GM19328 (cell line): Measurements from ENCODE around the gene POU2AF1.
"Not testable (repeated sequence)": the region's sequence is repeated elsewhere in the genome, so short reads cannot be mapped to it uniquely, and the experiment has no call there.

Experiments used
- ATAC-seq: cut with Tn5 transposase; IDR thresholded peaks from one replicate; pipeline ENCODE4 v1.9.1; 2021; ENCODE audit warnings: mild to moderate bottlenecking, moderate library complexity; ENCODE audit not compliant: unreplicated experiment

Gene POU2AF1

DNA sequence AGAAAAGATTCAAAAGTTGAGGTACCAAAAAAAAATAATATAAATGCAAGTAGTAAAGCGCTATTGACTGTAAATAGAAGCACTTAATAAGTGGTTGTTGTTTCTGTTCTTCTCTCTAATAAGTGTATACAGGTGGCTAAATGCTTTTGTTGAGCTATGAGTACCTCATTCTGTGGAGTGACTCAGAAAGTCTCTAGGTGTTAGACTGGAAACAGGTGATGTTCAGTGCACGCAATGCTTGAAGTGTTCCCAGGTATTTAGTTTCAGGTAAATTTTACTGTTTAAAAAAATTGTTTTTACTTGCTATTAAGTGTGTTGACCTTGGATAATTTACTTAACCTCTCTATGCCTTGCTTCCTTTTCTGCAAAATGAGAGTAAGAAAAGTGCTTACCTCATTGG, 56.5 kb downstream of the POU2AF1 start:
- no peak for ATAC-seq

DNA sequence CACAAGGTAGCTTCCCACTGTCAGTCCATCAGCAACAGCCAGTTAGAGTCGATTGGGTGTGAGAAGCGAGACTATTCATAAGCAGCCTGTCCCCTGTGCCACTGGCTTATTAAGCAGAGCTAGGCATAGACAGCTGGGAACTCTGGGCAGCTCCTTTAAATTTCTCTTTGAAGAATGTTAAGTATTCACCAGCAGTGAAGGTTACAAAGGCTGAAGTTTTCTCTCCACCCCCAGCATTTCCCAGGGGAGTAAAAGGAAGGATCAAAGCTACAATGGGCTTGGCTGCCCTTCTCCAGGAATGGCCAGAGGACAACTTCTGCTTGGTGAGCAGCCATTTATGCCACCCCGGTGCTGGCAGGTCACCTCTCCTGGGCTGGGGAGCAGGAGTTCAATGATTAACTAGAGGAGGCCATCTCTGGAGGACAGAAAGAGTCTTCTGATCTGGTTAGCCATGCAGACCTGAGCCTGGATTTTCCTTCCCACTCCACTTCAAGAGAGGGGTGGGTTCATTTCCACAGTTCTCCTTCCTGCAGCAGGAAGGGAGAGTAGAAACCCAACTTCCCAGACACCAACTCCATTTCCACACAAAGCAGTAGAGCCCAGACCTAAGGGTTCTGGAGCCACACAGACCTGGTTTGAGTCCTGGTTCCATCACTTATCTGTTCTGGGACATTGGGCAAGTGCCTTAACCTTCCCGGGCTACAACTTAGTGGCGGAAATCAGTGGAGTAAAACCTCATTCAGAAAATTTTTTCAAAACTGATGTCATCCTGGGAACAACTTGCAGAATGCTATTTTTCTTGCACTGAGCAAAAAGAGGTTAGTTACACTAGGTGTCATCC, 58.1 kb downstream of the POU2AF1 start:
- no peak for ATAC-seq

DNA sequence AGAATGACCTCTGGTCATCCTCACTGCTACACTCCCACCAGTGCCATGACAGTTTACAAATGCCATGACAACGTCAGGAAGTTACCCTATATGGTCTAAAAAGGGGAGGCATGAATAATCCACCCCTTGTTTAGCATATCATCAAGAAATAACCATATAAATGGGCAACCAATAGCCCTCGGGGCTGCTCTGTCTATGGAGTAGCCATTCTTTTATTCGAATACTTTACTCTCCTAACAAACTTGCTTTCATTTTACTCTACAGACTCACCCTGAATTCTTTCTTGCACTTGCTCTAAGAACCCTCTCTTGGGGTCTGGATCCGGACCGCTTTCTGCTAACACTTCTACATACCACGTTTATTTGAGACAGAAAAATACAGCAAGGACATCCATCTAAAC, 58.9 kb downstream of the POU2AF1 start:
- not testable (repeated sequence) for ATAC-seq

DNA sequence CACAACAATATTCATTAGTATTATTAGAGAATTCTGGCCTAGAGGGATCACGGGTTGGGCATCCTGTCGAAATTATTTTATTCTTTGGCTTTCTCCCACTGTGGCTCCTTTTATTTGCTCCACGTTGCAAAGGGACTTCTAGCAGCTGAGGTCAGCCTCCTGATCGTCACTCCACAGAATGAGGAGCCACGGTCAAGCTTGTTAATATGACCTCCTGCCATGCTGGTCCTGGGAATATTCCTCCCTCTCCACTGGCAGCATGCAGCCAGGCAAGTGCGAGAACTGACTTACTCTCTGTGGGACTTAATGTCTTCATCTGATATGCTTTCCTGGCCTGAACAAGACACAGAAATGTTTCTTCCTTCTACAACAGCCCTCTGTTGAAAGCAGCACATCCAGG, 59.8 kb downstream of the POU2AF1 start:
- ATAC-seq = no peak

DNA sequence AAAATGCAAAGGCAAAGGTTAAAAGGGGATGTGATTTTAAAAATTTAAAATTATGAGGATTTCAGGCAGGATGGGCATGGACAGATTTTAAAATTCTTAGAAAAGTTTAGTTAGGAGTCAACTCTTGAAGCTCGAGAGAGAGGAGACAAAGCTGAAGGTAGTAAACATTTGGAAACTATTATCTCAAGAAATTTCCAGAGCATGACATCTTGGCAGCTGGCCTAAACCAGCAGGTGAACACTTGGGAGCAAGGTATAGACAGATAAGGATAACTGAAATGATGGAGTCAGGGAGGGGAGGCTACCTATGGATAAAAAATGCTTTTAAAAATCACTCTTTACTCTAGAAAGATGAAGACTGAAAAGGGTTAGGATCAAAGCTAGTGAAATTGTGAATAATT, 67.0 kb downstream of the POU2AF1 start:
- no peak for ATAC-seq

DNA sequence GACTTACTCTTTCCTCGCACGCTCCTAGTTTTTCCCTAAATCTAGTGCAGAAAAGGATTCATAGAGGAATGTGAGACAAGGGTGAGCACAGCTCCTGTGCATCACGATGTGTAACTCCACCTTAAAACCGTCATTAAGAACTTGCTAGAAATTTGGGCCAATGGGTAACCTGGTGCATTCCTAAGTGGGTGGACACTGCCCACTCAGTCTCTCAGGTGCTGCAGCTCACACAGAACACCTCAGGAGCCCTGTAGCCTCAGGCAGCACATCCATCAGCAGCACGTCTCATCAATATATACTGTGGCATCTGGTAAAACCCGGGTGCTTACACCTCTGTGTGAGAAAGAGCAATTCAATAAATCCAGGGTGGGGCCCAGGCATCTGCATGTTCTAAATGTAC, 68.4 kb downstream of the POU2AF1 start:
- ATAC-seq = no peak

DNA sequence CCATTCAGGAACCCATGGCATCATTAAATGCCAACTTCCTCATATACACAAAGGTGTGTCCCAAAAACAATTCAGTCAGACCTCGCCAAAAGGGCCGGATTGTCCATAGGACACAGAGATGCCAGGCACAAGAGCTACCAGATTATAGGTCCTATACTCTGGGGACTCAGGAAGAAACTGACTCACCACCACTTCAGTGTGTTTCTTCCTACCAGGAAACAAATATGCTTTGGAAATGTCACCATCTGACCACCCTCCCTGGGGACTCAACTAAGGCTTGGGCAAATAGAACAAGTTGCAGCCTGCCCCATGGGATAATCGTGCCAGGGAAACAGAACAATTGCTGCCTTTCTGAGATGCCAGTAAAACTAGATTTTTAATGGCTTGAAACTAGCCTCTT, 69.0 kb downstream of the POU2AF1 start:
- no peak for ATAC-seq

DNA sequence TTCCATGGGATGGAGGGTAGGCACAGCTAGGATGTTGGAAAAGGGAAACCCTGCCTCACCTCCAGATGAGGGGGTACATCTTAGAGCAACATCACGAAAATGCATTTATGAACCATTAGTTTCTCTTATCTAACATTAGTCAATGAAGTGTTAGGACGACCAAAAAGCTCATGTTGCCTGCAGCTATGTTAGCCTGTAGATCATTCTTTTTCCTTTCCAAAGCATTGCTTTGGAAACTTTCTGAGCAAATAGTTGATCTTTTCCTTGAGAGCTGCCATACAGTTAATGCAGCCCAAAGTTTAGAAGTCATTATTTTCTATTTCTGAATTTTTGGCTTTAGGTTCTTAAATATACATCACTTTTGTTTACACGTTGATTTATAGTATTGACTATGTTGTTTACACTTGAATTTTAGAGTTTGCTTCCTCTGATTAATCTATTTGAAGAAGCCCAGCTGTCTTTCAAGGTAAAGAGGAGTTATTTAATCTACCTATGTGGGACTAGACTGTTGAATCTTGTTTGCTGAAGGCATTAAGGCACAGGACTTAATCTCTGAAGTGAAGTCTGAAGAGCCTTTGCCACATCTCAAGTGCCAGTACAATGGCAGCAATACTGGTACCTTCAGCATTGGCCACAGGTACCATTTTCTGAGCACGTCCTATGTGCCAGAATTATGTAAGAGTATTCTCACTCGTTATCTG, 69.7 kb downstream of the POU2AF1 start:
- no peak for ATAC-seq

DNA sequence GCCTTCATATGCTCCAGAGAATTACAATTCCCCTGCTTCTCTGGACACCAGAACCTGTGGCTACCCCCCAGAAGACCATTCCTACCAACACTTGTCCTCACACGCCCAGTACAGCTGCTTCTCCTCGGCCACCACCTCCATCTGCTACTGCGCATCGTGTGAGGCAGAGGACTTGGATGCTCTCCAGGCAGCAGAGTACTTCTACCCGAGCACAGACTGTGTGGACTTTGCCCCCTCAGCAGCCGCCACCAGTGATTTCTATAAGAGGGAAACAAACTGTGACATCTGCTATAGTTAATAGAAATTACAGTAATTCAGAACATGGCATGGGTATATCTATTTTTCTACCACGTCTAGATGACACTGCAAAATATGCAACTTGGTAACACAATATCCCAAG, 70.9 kb downstream of the POU2AF1 start:
- ATAC-seq = no peak

DNA sequence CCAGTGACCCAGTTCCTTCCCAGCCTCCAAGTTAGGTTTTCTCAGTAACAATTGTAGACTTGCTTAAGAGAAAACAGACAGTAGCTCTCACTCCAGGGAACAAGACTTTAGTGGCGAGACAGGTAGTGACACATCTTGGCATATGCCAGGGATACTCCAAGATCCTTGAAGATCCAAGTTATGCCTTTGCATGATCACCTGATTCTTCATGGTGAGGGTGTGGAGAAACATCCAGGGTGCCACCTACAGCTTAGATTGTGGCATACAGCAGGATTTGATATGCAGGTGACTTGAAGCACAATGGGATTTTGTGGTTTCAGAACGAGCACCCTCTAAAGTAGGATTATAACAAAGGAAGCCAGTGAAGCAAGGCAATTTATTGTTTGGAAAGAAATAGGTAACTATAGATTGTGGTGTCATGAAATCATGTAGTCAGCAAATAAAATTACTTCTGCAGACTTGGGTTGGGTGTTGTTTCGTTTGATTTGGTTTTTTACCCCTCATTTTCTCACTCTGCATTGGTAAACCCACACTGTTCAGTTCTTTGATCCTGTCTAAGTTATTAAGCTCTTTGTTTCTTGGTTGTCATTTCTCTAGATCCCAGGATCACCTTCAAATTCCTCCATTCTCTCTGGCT, 71.5 kb downstream of the POU2AF1 start:
- ATAC-seq = no peak

DNA sequence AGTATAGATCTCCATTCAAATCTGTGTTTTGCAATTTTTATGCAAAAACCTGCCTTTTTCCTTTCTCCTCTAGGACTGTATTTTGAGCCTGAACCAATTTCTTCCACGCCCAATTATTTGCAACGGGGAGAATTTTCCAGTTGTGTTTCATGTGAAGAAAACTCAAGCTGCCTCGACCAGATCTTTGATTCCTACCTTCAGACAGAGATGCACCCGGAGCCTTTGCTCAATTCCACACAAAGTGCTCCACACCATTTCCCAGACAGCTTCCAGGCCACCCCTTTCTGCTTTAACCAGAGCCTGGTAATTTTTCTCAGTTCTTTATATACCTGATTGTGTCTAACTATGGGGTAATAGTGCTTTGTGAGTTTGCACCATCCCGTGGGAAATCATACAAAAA, 72.8 kb downstream of the POU2AF1 start:
- no peak for ATAC-seq

DNA sequence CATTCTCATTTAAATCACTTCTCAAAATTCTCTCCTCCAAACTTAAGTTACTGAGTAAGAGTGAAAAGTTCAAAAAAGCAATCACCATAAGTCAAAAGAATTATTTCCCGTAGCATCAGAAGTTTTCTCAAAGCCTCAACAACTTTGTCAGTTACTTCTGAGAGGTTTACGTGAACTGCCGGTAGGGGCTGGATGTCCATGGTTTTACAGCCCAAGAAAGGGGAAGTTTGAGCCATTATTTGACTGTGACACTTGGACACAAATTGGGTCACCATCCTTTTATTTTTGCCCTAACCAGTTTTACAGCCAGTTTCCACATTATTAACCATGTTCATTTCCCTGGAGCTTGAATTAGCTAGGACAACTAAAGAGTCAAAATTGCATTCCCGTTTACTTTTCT, 73.2 kb downstream of the POU2AF1 start:
- ATAC-seq = no peak

DNA sequence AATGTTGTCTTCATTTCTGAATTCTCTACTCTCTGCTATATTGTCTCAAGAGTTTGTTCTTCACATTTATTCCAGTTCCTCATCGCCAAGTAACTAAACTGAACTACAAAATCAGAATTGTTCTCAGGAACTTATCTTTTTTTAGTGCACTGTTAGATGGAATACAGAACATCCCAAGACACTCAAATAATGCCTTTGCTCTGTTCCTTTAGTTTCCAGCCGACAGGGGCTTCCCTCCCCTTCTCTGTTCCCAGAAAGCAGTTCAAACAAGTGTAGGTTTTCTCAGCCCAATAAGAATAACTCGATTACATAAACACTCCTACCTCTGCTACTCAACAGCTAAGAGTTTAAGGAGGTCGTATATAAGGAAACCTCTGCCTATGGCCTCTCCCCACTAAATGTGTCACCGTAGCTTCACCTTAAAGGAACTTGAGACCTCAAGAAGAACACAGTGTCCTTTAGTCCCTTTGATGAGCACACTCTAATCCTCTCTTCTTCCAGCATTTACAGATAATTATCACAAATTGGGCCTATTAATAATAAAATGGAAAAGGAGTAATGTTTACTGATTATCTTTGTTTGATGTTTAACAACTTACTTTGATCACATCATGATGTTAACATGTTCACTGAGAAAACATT, 73.8 kb downstream of the POU2AF1 start:
- ATAC-seq = no peak

DNA sequence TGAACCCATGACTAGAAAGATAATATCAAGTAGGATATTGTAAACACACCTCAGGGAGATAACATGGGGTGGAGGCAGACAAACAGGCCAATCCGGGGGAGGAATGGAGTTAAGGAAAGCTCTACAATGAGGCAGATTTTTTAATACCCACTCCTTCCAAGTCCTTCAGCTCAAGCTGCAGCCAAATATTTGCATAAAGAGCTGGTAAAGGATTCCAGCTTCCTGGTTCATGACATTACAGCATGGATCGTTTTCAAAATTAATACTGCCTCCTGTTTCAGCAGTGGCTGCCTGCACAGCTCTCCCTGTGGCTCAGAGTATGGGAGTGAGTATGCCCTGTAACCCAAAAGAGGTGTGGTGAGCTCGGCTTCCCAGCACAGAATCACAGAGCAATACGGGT, 75.6 kb downstream of the POU2AF1 start:
- no peak for ATAC-seq

DNA sequence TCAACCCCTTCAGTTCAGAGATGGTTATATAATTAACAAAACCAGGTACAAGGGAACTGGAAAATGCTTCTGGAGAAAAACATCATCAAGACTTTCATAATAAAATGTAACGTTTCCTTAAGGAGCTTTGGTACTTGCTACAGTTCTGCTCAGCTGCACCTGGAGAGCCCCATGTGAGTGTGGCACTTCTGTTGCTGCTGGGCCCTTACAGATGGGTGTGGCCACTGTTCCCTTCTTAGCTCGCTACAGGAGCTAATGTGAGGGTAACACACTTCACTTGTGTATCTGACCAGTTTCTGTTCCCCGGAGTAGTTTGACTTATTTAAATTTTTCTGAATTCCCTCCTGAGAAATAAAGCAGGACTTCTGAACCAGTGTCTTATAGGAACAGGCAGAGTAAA, 76.8 kb downstream of the POU2AF1 start:
- no peak for ATAC-seq
